ENCODE measurements around the gene SDHB.

The SDHB gene

DNA sequence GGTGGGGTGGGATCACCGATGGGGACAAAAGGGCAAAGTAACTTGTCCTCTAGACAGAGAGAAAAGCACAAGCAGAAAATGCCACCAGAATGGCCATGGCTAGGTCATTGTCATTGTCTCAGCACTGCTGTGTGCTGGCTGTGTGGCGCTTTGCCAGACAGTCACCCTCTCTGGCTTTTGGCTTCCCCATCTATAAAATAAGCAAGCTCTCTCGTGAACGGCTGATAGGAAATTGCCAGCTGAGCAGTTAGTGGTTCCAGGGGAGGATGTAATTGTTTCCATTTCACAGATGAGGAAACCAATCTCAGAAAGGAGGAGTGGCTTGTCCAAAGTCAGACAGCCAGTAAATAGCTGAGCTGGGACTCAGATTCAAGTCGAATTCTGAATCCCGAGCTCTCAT lies 32.9 kb upstream of the SDHB start:
- H3K4me3 ChIP-seq (ENCODE audit: low read depth, low read length), result no peak overlapping the region
- TF ChIP-seq CTCF (IDR thresholded peaks at IDR 0.05; ENCODE audit: control insufficient read depth, extremely low read depth, insufficient read depth), result no peak
- no peak for DNase-seq (ENCODE audit: low read depth)

- H3K4me3 ChIP-seq (ENCODE audit: low read depth, low read length), result no peak overlapping the region
- no peak for TF ChIP-seq CTCF (IDR thresholded peaks at IDR 0.05; ENCODE audit: control insufficient read depth, extremely low read depth, insufficient read depth)
- DNase-seq (ENCODE audit: low read depth), result no peak
Observed at GRCh38 chr1:17084787-17085186, 31.0 kb upstream of the SDHB start.

GRCh38 chr1:17082761-17083160 lies 28.9 kb upstream of the SDHB start:
- no peak overlapping the region for H3K4me3 ChIP-seq (ENCODE audit: low read depth, low read length)
- no peak for TF ChIP-seq CTCF (IDR thresholded peaks at IDR 0.05; ENCODE audit: control insufficient read depth, extremely low read depth, insufficient read depth)
- DNase-seq (ENCODE audit: low read depth), result no peak

- TF ChIP-seq CTCF (IDR thresholded peaks at IDR 0.05; ENCODE audit: control insufficient read depth, extremely low read depth, insufficient read depth), result no peak
- H3K4me3 ChIP-seq (ENCODE audit: low read depth, low read length), result no peak overlapping the region
- DNase-seq (ENCODE audit: low read depth), result no peak
Observed at GRCh38 chr1:17081439-17081838, 27.6 kb upstream of the SDHB start.

DNA sequence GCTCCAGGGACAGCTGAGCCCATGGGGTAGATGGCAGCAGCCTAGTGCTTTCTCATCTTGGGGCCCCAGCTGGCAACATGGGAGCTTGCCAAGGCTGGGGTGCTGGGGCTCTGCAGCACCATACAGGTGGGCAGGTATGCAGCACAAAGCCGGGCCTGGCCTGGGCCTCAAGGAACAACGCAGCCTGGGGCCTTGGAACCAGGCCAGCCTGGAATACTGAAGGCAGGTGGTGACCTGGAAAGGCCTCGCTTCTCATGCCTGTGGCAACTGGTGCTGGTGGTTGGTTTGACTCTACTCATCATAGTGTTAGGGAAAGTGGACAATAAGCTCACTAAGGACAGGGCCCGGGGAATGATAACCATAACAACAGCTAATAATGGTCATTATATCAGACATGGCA lies 27.0 kb upstream of the SDHB start:
- no peak for TF ChIP-seq CTCF (IDR thresholded peaks at IDR 0.05; ENCODE audit: control insufficient read depth, extremely low read depth, insufficient read depth)
- DNase-seq (ENCODE audit: low read depth), result no peak
- no peak overlapping the region for H3K4me3 ChIP-seq (ENCODE audit: low read depth, low read length)

GRCh38 chr1:17080085-17080759 lies 26.4 kb upstream of the SDHB start:
- no peak for DNase-seq (ENCODE audit: low read depth)
- TF ChIP-seq CTCF (IDR thresholded peaks at IDR 0.05; ENCODE audit: control insufficient read depth, extremely low read depth, insufficient read depth), result no peak

More at GRCh38 chr1:17080085-17080759, 26.4 kb upstream of the SDHB start:
- H3K4me3 ChIP-seq (ENCODE audit: low read depth, low read length), result no peak overlapping the region
